ENCODE data around the gene PHACTR3. TPM values are rescaled to one million over a fixed set of nuclear protein-coding genes. Genes with fewer than 3 reads are reported as not detected.

Gene PHACTR3
- total RNA-seq = under 0.01 and 0.57 TPM in 2 replicates

DNA sequence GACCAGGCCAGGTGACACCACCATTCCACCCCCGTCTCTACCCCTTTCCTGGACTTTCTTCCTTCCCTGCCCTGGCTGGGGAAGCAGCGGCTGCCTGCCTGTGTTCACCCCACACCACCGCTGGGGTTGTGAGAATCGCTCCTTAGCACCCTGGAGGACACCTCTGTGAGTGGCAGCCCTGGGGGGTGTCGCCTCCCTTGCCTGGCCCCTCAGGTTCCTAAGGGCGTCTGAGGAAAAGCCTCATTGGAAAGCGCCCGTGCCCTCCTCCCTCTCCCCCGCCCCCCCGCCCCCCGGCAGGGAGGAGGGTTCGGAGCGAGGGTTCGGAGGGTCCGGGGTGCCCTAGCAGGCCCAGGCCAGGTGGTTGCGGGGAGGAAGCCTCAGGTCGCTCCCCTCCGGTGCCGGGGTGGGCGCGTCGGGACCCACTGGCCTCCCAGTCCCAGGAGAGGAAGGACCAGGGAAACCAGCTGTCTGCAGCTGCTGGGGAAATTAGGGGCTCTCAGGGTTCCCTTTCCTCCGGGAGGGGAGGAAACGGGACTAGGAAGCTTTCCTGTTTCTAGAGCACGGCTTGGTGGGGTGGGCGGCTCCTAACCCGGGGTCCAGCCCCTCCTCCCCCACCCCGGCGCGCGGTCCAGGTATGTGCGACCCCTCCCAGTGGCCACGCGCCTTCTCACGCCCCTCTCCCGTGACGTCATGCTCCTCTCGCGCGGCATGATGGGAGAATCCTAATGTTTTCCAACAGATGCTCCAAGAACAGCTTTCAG lies at the start of gene PHACTR3:
Gene PHACTR3 (plus strand): TSS at position 760 of the 761 bp plus-strand sequence. CDS start 475 bp downstream, outside the sequence.

Small RNA genes within 50 kb of the gene (small RNA-seq; reads per million reads assigned to genes)
- not detected for gene RNU7-141P
